Parathyroid adenoma (tissue), 2 donors: ENCODE results near the gene VTA1.

Experiments
- H2AFZ ChIP-seq: fragments of 300-600 bp; sonication (generic); one replicate; pipeline ENCODE4 v1.7.0; 2017; ENCODE audit warnings: antibody characterized with exemption, mild to moderate bottlenecking
- H3K27ac ChIP-seq: fragments of 300-600 bp; sonication (generic); one replicate; pipeline ENCODE4 v1.7.0; 2017
- H3K27me3 ChIP-seq: fragments of 300-600 bp; sonication (generic); one replicate; pipeline ENCODE4 v1.7.0; 2017; ENCODE audit warnings: low read length; ENCODE audit not compliant: control insufficient read depth, insufficient read depth
- H3K36me3 ChIP-seq: fragments of 300-600 bp; sonication (generic); one replicate; pipeline ENCODE4 v1.7.0; 2017; ENCODE audit warnings: low read length; ENCODE audit not compliant: control insufficient read depth, insufficient read depth
- H3K4me1 ChIP-seq: fragments of 300-600 bp; sonication (generic); one replicate; pipeline ENCODE4 v1.7.0; 2017; ENCODE audit warnings: control low read depth
- H3K4me2 ChIP-seq: fragments of 300-600 bp; sonication (generic); one replicate; pipeline ENCODE4 v1.7.0; 2017; ENCODE audit warnings: low read length
- H3K4me3 ChIP-seq: fragments of 300-600 bp; sonication (generic); one replicate; pipeline ENCODE4 v1.7.0; 2017; ENCODE audit warnings: low read depth, low read length
- H3K79me2 ChIP-seq: fragments of 300-600 bp; sonication (generic); one replicate; pipeline ENCODE4 v1.7.0; 2017; ENCODE audit warnings: control low read depth
- H3K9ac ChIP-seq: fragments of 300-600 bp; sonication (generic); one replicate; pipeline ENCODE4 v1.7.0; 2017; ENCODE audit warnings: mild to moderate bottlenecking
- H3K9me3 ChIP-seq: fragments of 300-600 bp; sonication (generic); one replicate; pipeline ENCODE4 v1.7.0; 2017; ENCODE audit warnings: low read length; ENCODE audit not compliant: control insufficient read depth
- CTCF ChIP-seq: fragments of 300-600 bp; sonication (generic); IDR thresholded peaks from one replicate; pipeline ENCODE4 v1.7.0; 2017; ENCODE audit warnings: antibody characterized with exemption, mild to moderate bottlenecking
- donor health status: primary hyperparathyroidism.

The VTA1 gene

GRCh38 chr6:142251930-142252445 lies 104.9 kb downstream of the VTA1 start:
- Histone ChIP-seq H3K4me3 (no peak overlapping the region), H3K4me2 (no peak overlapping the region), H3K4me1 (no peaks in the 10 kb centered on the region), H3K9me3 (no peaks in the 10 kb centered on the region), H3K27me3 (no peaks in the 10 kb centered on the region), H2AFZ (no peak overlapping the region), H3K79me2 (no peaks in the 10 kb centered on the region), H3K27ac (no peak overlapping the region), H3K36me3 (no peaks in the 10 kb centered on the region), H3K9ac (no peak overlapping the region)
- TF ChIP-seq CTCF: no peak

GRCh38 chr6:142254513-142254912 lies 107.5 kb downstream of the VTA1 start:
- Histone ChIP-seq H3K4me2 (no peak overlapping the region), H3K27ac (no peak overlapping the region), H3K27me3 (no peaks in the 10 kb centered on the region), H3K9ac (no peak overlapping the region), H3K9me3 (no peaks in the 10 kb centered on the region), H2AFZ (no peak overlapping the region), H3K4me1 (no peaks in the 10 kb centered on the region), H3K79me2 (no peaks in the 10 kb centered on the region), H3K36me3 (no peaks in the 10 kb centered on the region), H3K4me3 (no peak overlapping the region)
- no peak for TF ChIP-seq CTCF

GRCh38 chr6:142255785-142256184 lies 108.7 kb downstream of the VTA1 start:
- H3K36me3 ChIP-seq: no peaks in the 10 kb centered on the region
- no peaks in the 10 kb centered on the region for H3K79me2 ChIP-seq
- no peak overlapping the region for H3K9ac ChIP-seq
- H3K27me3 ChIP-seq: no peaks in the 10 kb centered on the region
- no peak overlapping the region for H3K4me2 ChIP-seq
- no peak overlapping the region for H2AFZ ChIP-seq
- H3K4me1 ChIP-seq: no peaks in the 10 kb centered on the region
- no peak overlapping the region for H3K4me3 ChIP-seq
- TF ChIP-seq CTCF: no peak
- H3K27ac ChIP-seq: no peak overlapping the region
- no peaks in the 10 kb centered on the region for H3K9me3 ChIP-seq

GRCh38 chr6:142258305-142258704 lies 111.2 kb downstream of the VTA1 start:
- Histone ChIP-seq H3K4me3 (no peak overlapping the region), H3K9ac (no peak overlapping the region), H3K36me3 (no peaks in the 10 kb centered on the region), H3K27me3 (no peaks in the 10 kb centered on the region), H3K79me2 (no peaks in the 10 kb centered on the region), H2AFZ (no peak overlapping the region), H3K4me2 (no peak overlapping the region), H3K9me3 (no peaks in the 10 kb centered on the region), H3K27ac (no peak overlapping the region), H3K4me1 (no peaks in the 10 kb centered on the region)
- TF ChIP-seq CTCF: no peak

- no peak overlapping the region for H2AFZ ChIP-seq
- no peaks in the 10 kb centered on the region for H3K79me2 ChIP-seq
- H3K4me3 ChIP-seq: no peak overlapping the region
- no peaks in the 10 kb centered on the region for H3K36me3 ChIP-seq
- no peak for TF ChIP-seq CTCF
- no peaks in the 10 kb centered on the region for H3K9me3 ChIP-seq
- no peak overlapping the region for H3K27ac ChIP-seq
- H3K4me1 ChIP-seq: no peaks in the 10 kb centered on the region
- no peak overlapping the region for H3K9ac ChIP-seq
- H3K4me2 ChIP-seq: no peak overlapping the region
- no peaks in the 10 kb centered on the region for H3K27me3 ChIP-seq
Measured at GRCh38 chr6:142258757-142259156, 111.7 kb downstream of the VTA1 start.
